HG02623 (cell line): ENCODE results near the gene RHOBTB3.

Experiments
- ATAC-seq: cut with Tn5 transposase; IDR thresholded peaks from one replicate; pipeline ENCODE4 v1.9.1; 2021; ENCODE audit warnings: moderate library complexity; ENCODE audit not compliant: unreplicated experiment

Gene RHOBTB3

DNA sequence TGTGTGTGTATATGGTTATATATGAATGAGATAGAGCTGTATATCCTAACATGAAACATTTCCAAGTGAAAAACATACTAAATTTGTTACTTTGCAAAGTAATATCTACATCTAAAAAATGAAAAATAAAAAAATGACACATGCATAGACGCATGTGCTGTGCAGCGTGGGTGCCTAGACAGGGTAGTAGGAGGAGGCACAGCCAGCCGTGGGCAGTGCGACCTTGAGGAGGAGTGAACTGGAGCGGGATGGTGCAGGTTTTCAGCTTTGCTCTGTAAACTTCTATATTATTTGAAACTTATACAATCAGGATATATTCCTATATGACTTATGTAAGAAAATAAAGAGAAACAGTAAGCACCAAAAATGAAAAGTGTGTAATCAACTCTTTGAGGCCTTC, 106.4 kb downstream of the RHOBTB3 start:
- ATAC-seq = no peak

GRCh38 chr5:95838001-95838520, 106.9 kb downstream of the RHOBTB3 start:
- ATAC-seq = no peak

- no peak for ATAC-seq
These were observed 107.4 kb downstream of the RHOBTB3 start for GRCh38 chr5:95838556-95838955.

- no peak for ATAC-seq
These were observed 108.5 kb downstream of the RHOBTB3 start for GRCh38 chr5:95839658-95840057.

DNA sequence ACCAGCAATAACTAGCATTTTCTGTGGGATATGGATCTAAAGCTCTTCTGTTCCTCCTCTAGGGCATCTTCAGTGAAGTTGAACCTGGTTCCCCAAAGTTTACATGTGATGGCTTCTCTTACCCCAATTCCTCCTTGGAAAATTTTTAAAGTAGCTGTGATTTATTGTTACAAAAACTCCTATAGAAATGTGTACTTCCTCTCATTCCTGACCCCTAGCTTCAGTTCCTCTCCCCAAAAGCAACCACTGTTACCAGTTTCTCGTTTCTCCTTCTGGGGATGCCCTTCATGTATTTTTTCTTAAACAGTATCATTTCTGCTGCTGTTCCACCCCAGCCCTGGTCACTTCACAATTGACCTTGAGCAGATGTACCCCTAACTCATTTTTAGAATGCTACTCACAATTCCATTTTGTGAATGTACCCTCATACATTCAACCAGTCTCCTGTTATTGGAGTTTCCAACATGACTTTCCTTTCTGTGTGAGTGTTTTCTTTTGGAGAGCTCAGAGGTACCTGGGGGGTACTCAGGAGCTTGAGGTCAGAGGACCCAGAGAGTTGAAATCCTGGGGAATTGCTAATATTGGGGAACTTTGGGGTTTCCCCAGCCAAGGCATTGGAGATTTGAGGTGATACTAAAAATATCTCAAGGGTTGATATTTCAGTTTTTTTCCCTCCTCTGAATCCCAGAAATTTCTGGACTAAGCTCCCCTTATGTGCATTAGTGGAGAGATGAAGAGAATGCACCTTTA, 110.0 kb downstream of the RHOBTB3 start:
- no peak for ATAC-seq

DNA sequence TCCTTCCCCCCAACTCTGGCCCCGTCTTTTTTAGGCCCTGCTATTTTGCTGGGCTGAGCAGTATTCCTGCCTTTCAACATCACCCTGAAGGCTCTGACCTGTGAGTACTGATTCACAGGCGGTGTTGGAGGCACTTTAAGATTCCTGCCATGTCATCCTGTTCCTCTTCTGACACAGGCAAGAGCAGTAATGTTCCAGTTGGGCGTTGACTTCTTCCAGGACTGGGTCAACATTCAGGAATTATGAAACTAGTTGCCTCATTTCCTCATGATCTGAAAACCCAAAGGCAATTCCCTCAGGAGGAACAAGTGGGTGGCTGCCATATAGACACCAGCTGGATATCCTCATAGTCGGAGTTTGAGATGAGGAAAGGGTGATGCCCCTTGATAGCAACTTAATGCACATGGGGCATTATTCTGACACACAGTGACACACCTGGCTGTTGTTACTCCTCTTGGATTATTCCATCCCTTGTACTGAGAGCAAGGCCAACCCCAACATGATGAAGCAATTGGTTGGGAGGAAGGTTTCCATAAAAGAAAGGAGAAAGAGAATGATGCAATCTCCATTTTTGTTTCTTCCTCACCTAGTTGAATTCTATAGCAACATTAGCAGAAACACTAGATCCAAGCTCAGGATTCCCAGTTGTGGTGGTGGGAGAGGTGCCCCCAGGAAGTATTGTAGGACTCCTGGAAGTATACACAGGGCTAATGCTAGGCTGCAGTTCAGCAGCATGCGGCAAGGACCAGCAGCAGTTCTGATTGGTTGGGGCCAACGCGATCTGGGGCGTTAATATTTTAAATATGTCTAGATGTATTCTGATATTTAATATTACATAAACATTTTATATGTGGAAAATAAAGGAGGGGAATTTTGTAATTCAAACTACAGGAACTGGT, 111.0 kb downstream of the RHOBTB3 start:
- ATAC-seq = no peak

DNA sequence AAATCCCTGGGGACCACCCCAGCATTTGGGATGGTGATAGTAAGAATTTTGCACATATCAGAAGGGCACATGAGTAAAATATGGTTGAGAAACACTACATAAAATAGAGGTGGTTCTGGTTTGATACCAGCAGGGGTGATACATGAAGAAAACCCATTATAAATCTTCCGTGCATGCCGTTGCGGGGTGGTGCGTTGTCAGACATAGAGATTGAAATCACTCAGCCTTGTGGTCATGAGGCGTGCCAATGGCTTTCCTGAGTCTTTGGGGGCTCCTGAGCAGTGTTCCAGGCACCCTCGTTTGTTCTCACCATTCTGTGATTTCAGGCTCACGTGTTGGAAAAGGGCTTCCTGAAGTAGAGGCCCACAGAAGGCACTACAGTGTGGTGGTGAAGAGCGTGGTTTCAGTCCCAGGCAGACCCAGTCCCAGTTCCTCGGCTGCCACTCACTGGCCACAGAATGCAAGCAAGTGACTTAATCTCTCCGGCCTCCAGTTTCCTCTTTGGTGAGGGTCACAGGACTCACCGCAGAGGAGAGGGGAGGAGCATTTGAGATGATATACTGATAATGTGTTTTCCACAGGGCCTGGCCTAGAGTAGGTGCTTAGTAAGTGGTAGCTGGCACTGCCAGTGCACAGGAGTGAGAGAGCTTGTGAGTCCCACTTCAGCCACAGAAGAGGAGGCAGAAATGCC, 111.9 kb downstream of the RHOBTB3 start:
- peak; percentile 89 for ATAC-seq

DNA sequence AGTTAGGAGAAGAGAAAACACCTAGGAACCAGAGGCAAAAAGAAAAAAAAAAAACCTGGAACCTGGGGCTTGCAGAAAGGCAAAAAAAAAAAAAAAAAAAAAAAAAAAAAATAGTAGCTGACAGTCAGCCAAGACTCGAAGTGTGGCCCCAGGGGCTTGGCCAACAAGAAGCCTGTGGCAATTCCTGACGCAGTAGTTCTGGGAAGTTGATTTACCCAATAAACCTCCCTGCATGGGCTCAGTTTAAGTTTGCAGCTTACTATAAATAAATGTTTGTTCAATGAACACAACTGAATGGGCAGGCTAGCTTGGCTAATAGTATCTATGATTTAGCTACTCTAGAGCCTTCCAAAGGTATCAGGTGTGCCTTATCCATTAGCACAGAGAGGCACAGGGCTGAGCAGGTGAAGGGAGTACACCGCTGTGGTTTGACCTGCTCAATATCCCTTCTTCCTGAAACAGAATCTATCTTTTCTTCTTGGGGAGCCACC, 112.6 kb downstream of the RHOBTB3 start:
- no peak for ATAC-seq

DNA sequence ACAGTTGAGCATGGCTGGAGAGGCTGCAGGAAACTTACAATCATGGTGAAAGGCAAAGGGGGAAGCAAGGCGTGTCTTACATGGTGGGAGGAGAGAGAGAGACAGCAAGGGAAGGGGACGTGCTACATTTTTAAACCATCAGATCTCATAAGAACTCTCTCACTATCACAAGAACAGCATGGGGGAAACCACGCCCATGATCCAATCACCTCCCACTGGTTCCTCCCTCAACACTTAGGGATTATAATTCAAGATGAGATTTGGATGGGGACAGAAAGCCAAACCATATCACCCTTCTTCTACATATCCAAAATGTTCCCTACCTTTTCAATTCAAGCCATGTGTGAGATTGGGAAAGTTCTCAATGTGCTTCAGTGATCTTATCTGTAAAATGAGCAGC, 114.3 kb downstream of the RHOBTB3 start:
- no peak for ATAC-seq
